Activated CD4-positive, alpha-beta memory T cell treated with anti-CD3 and anti-CD28 coated beads for 36 hours (primary cell): ENCODE measurements around the gene HOXA3. TPM values are rescaled to one million over a fixed set of nuclear protein-coding genes. Genes with fewer than 3 reads are reported as not detected.
A peak's percentile ranks its signal among the peaks of the same experiment; 100 is the strongest.

Experiments used
- CTCF ChIA-PET: fragments of 350-600 bp; sonication (Branson Sonifier 250); formaldehyde crosslinking; loops from one replicate; lab custom pipeline; 2021; ENCODE audit warnings: antibody characterized with exemption, inconsistent platforms; lab: Charles Lee
- POLR2A ChIA-PET: fragments of 350-600 bp; sonication (Branson Sonifier 250); formaldehyde crosslinking; loops from one replicate; lab custom pipeline; 2021; ENCODE audit warnings: antibody characterized with exemption; lab: Charles Lee
- DNase-seq: peaks from one replicate; pipeline ENCODE4 v3.0.0-alpha.2; 2020
- H3K27ac Mint-ChIP-seq: one replicate; pipeline ENCODE4 v1.8.0; 2021; ENCODE audit warnings: mixed read lengths
- H3K27me3 Mint-ChIP-seq: one replicate; pipeline ENCODE4 v1.8.0; 2021; ENCODE audit warnings: mixed read lengths
- H3K36me3 Mint-ChIP-seq: one replicate; pipeline ENCODE4 v1.8.0; 2021; ENCODE audit warnings: mixed read lengths
- H3K4me1 Mint-ChIP-seq: one replicate; pipeline ENCODE4 v1.8.0; 2021; ENCODE audit warnings: low read depth, mixed read lengths
- H3K4me3 Mint-ChIP-seq: one replicate; pipeline ENCODE4 v1.8.0; 2021; ENCODE audit warnings: mild to moderate bottlenecking, mixed read lengths
- H3K9me3 Mint-ChIP-seq: one replicate; pipeline ENCODE4 v1.8.0; 2021; ENCODE audit warnings: mixed read lengths
- intact Hi-C: fragments of 100-400 bp; cut with micrococcal nuclease; formaldehyde crosslinking; loops from one replicate; pipeline ENCODE4 v1.15.1; 2023
- total RNA-seq, 2 experiments: library from RNA; stranded (reverse); gene quantifications; one replicate each; pipeline ENCODE4 v1.2.3, GENCODE V29; 2021

The HOXA3 gene
- total RNA-seq, 2 experiments from 2014 or later: not detected

GRCh38 chr7:27161721-27162560 is 9.6 kb upstream of the HOXA3 start:
- peaks cover 2% of the 10 kb centered on the region for H3K36me3 Mint-ChIP-seq
- peaks cover 82% of the 10 kb centered on the region for H3K27me3 Mint-ChIP-seq
- H3K27ac Mint-ChIP-seq: no peak overlapping the region
- intact Hi-C loops: loop anchor here (1.0 to 5.0 kb wide), 7 partner anchors 65 to 1300 kb away; partner anchors contain the start of gene HOXA1
- POLR2A ChIA-PET: no interaction called here
- CTCF ChIA-PET: interaction anchor here (0.9 to 6.5 kb wide), 23 partner anchors 8 to 1070 kb away, joined by 3 to 72 read pairs (median 5); partner anchors contain the start of genes EVX1, HOXA1, HOXA11 and HOXA3
- peaks cover 26% of the 10 kb centered on the region for H3K4me1 Mint-ChIP-seq
- H3K9me3 Mint-ChIP-seq: no peaks in the 10 kb centered on the region
- H3K4me3 Mint-ChIP-seq: no peak overlapping the region
- DNase-seq: no peak

- Mint-ChIP-seq H3K4me3 (peak overlapping the region; percentile 61), H3K9me3 (no peaks in the 10 kb centered on the region), H3K36me3 (peaks cover 2% of the 10 kb centered on the region), H3K27ac (no peak overlapping the region), H3K27me3 (peaks cover 79% of the 10 kb centered on the region), H3K4me1 (peaks cover 27% of the 10 kb centered on the region)
- intact Hi-C loops: loop anchor here (1.0 to 5.0 kb wide), 7 partner anchors 64 to 1299 kb away; partner anchors contain the start of gene HOXA1
- ChIA-PET POLR2A (no interaction called here), CTCF (interaction anchor here (0.6 to 6.5 kb wide), 40 partner anchors 9 to 1269 kb away, joined by 3 to 72 read pairs (median 4); partner anchors contain the start of genes EVX1, HOXA1, HOXA11 and HOXA3)
- DNase-seq: no peak
Measured at GRCh38 chr7:27161214-27161720, 8.9 kb upstream of the HOXA3 start.

DNA sequence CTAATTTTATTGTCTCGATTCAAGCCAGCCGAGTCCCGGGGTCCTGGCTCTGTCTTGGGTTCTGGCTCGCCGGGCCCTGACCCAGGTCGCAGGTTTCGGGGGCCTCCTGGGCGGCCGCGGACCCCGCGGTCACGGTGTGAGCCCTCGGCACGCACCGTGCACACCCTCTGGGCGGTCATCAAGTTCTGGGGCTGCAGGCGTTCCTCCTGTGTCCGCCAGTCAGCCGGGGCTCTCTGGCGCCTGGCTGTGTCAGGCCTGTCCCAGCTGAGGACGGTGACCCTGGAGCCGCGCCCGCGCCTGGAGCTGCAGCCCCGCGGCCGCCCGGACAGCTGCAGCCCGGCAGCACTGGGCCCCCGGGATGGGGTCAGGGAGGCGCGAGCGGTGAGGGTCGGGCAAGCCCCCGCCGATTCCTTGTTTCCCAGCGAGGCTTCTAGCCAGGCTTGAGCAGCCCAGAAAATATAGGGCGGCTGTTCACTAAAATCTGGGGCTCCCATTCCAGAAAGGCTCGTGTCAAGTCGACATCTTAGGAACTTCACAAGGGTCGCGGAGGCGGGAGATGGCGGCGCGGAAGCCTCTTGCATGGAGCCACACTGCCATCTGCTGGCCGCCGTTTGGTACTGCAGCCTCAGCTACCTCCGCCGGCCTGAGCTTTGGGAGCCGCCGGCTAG is 8.3 kb upstream of the HOXA3 start:
- no peak overlapping the region for H3K27ac Mint-ChIP-seq
- POLR2A ChIA-PET: no interaction called here
- H3K36me3 Mint-ChIP-seq: peaks cover 2% of the 10 kb centered on the region

GRCh38 chr7:27160145-27160545 is 7.8 kb upstream of the HOXA3 start:
- Mint-ChIP-seq H3K4me3 (peak overlapping the region; percentile 38), H3K27me3 (peaks cover 83% of the 10 kb centered on the region), H3K36me3 (peaks cover 2% of the 10 kb centered on the region), H3K4me1 (peaks cover 31% of the 10 kb centered on the region), H3K9me3 (no peaks in the 10 kb centered on the region), H3K27ac (no peak overlapping the region)
- ChIA-PET POLR2A (no interaction called here), CTCF (interaction anchor here (1.2 to 6.5 kb wide), 20 partner anchors 8 to 1267 kb away, joined by 3 to 72 read pairs (median 8); partner anchors contain the start of gene HOXA3)
- intact Hi-C loops: loop anchor here (2.0 to 5.0 kb wide), 4 partner anchors 63 to 1298 kb away; partner anchors contain the start of gene HOXA1
- no peak for DNase-seq

More for the DNA sequence above, 8.3 kb upstream of the HOXA3 start:
- Mint-ChIP-seq H3K27me3 (peaks cover 81% of the 10 kb centered on the region), H3K9me3 (no peaks in the 10 kb centered on the region), H3K4me1 (peaks cover 28% of the 10 kb centered on the region), H3K4me3 (peak overlapping the region; percentile 61)
- peak; percentile 87 for DNase-seq
- CTCF ChIA-PET: interaction anchor here (0.6 to 6.5 kb wide), 39 partner anchors 10 to 1268 kb away, joined by 3 to 72 read pairs (median 4); partner anchors contain the start of genes EVX1, HOXA1, HOXA11 and HOXA3
- intact Hi-C loops: loop anchor here (1.0 to 5.0 kb wide), 7 partner anchors 63 to 1298 kb away; partner anchors contain the start of gene HOXA1

- H3K27ac Mint-ChIP-seq: no peak overlapping the region
- no peaks in the 10 kb centered on the region for H3K9me3 Mint-ChIP-seq
- ChIA-PET CTCF (interaction anchor here (0.7 to 2.2 kb wide), 9 partner anchors 9 to 790 kb away, joined by 3 to 9 read pairs (median 5); no protein-coding TSS in a partner anchor), POLR2A (no interaction called here)
- peaks cover 37% of the 10 kb centered on the region for H3K4me1 Mint-ChIP-seq
- intact Hi-C loops: loop anchor here (2.0 to 10.0 kb wide), 5 partner anchors 62 to 1297 kb away; partner anchors contain the start of genes HOXA1 and SNX10
- DNase-seq: no peak
- no peak overlapping the region for H3K4me3 Mint-ChIP-seq
- peaks cover 4% of the 10 kb centered on the region for H3K36me3 Mint-ChIP-seq
- H3K27me3 Mint-ChIP-seq: peaks cover 86% of the 10 kb centered on the region
Measured at GRCh38 chr7:27159266-27160144, 7.1 kb upstream of the HOXA3 start.

- Mint-ChIP-seq H3K27me3 (peaks cover 85% of the 10 kb centered on the region), H3K36me3 (peaks cover 4% of the 10 kb centered on the region), H3K4me1 (peaks cover 39% of the 10 kb centered on the region), H3K4me3 (no peak overlapping the region), H3K27ac (no peak overlapping the region), H3K9me3 (no peaks in the 10 kb centered on the region)
- POLR2A ChIA-PET: no interaction called here
- intact Hi-C loops: loop anchor here (10.0 kb wide), 1 partner anchor 864 kb away; the partner anchor contains the start of gene SNX10
- CTCF ChIA-PET: interaction anchor here (0.7 to 2.2 kb wide), 11 partner anchors 8 to 789 kb away, joined by 3 to 9 read pairs (median 4); no protein-coding TSS in a partner anchor
- no peak for DNase-seq
Measured at GRCh38 chr7:27158436-27159265, 6.3 kb upstream of the HOXA3 start.

GRCh38 chr7:27157702-27158431 is 5.5 kb upstream of the HOXA3 start:
- peaks cover 4% of the 10 kb centered on the region for H3K36me3 Mint-ChIP-seq
- ChIA-PET CTCF (interaction anchor here (1.3 to 2.2 kb wide), 4 partner anchors 11 to 478 kb away, joined by 3 to 9 read pairs (median 6); no protein-coding TSS in a partner anchor), POLR2A (no interaction called here)
- H3K27ac Mint-ChIP-seq: no peak overlapping the region
- intact Hi-C loops: loop anchor here (10.0 kb wide), 1 partner anchor 863 kb away; the partner anchor contains the start of gene SNX10
- H3K27me3 Mint-ChIP-seq: peaks cover 85% of the 10 kb centered on the region
- H3K4me1 Mint-ChIP-seq: peaks cover 39% of the 10 kb centered on the region
- no peak for DNase-seq
- no peaks in the 10 kb centered on the region for H3K9me3 Mint-ChIP-seq
- no peak overlapping the region for H3K4me3 Mint-ChIP-seq

GRCh38 chr7:27156916-27157701 is 4.7 kb upstream of the HOXA3 start:
- peaks cover 4% of the 10 kb centered on the region for H3K36me3 Mint-ChIP-seq
- H3K9me3 Mint-ChIP-seq: no peaks in the 10 kb centered on the region
- CTCF ChIA-PET: interaction anchor here (0.7 to 1.3 kb wide), 5 partner anchors 12 to 475 kb away, joined by 3 read pairs; partner anchors contain the start of gene HOXA10
- no peak for DNase-seq
- H3K4me1 Mint-ChIP-seq: peaks cover 40% of the 10 kb centered on the region
- POLR2A ChIA-PET: no interaction called here
- H3K27me3 Mint-ChIP-seq: peaks cover 84% of the 10 kb centered on the region
- H3K27ac Mint-ChIP-seq: peak overlapping the region; percentile 38
- H3K4me3 Mint-ChIP-seq: no peak overlapping the region
- intact Hi-C loops: loop anchor here (10.0 kb wide), 1 partner anchor 862 kb away; the partner anchor contains the start of gene SNX10

GRCh38 chr7:27156508-27156898 is 4.1 kb upstream of the HOXA3 start, which contains the start of gene HOXA7:
TSS of gene HOXA7 (minus strand) at chr7:27156675. CDS start at chr7:27156545, 130 bp downstream.
- Mint-ChIP-seq H3K27me3 (peaks cover 85% of the 10 kb centered on the region), H3K27ac (peak within 1 kb of the TSS; percentile 38), H3K4me3 (peak within 1 kb of the TSS; percentile 46), H3K4me1 (peaks cover 46% of the 10 kb centered on the region), H3K9me3 (no peaks in the 10 kb centered on the region), H3K36me3 (peaks cover 4% of the 10 kb centered on the region)
- CTCF ChIA-PET: interaction anchor here (0.7 to 1.1 kb wide), 3 partner anchors 17 to 475 kb away, joined by 3 read pairs; partner anchors contain the start of gene HOXA10
- POLR2A ChIA-PET: no interaction called here
- intact Hi-C loops: loop anchor here (10.0 kb wide), 1 partner anchor 862 kb away; the partner anchor contains the start of gene SNX10
- DNase-seq: no peak
